Gastrocnemius medialis (tissue), 4 donors: ENCODE results near the gene CCDC171. TPM values are rescaled to one million over a fixed set of nuclear protein-coding genes. Genes with fewer than 3 reads are reported as not detected.

Experiments used
- ATAC-seq, 2 donors: fragments of 150-250 bp; one replicate each; pipeline ENCODE4 v1.9.1; 2016
- DNase-seq, 2 donors: peaks; one replicate each; pipeline ENCODE4 v3.0.0-alpha.2; 2019
- H3K27ac ChIP-seq, 4 donors: fragments of 200-600 bp; sonication (generic); 1 replicate in 1 of 4; 2 replicates in 3 of 4; pipeline ENCODE4 v1.5.1; 2016 to 2018; ENCODE audit warnings: mild to moderate bottlenecking in 2 of 4, moderate library complexity in 1 of 4
- H3K27me3 ChIP-seq, 3 donors: fragments of 200-600 bp; sonication (generic) in 2 of 3; 1 replicate in 1 of 3; 2 replicates in 2 of 3; pipeline versions ENCODE4 v1.5.1 to v1.6.0; 2016 to 2019; ENCODE audit warnings: mild to moderate bottlenecking in 1 of 3, moderate library complexity in 1 of 3
- H3K36me3 ChIP-seq, 2 donors: fragments of 200-600 bp; sonication (generic) in 1 of 2; one replicate each; pipeline ENCODE4 v1.5.1; 2017 to 2018
- H3K4me1 ChIP-seq, 2 donors: fragments of 200-600 bp; sonication (generic) in 1 of 2; one replicate each; pipeline ENCODE4 v1.5.1; 2016 to 2017; ENCODE audit warnings: mild to moderate bottlenecking in 2 of 2
- H3K4me3 ChIP-seq, 4 donors: fragments of 200-600 bp; sonication (generic) in 3 of 4; 1 replicate in 1 of 4; 2 replicates in 3 of 4; pipeline ENCODE4 v1.5.1; 2016 to 2019; ENCODE audit warnings: mild to moderate bottlenecking in 2 of 4
- H3K9me3 ChIP-seq, 3 donors: fragments of 200-600 bp; sonication (generic) in 2 of 3; 1 replicate in 1 of 3; 2 replicates in 2 of 3; pipeline ENCODE4 v1.5.1; 2016 to 2019
- CTCF ChIP-seq, 5 experiments: fragments of 450-650 bp in 3 of 5; fragments of 200-600 bp in 2 of 5; sonication (generic) in 2 of 5; IDR thresholded peaks in 4 of 5; conservative IDR thresholded peaks in 1 of 5; 1 replicate in 4 of 5; 2 replicates in 1 of 5; pipeline ENCODE4 v1.5.1; 2016 to 2019; ENCODE audit warnings: antibody characterized with exemption in 5 of 5, mild to moderate bottlenecking in 3 of 5, moderate library complexity in 3 of 5
- POLR2A ChIP-seq, 2 donors: fragments of 450-650 bp; IDR thresholded peaks; one replicate each; pipeline ENCODE4 v1.6.1; 2017; ENCODE audit warnings: antibody characterized with exemption in 2 of 2, mild to moderate bottlenecking in 2 of 2, moderate library complexity in 2 of 2
- in situ Hi-C, 4 donors: fragments of 200-750 bp; cut with MboI; loops; one replicate each; pipeline versions ENCODE4 v1.15.0 to v1.8.0; 2017; ENCODE audit warnings: low sequenced_read_pairs in 4 of 4
- intact Hi-C: fragments of 100-400 bp; cut with DNase I; formaldehyde crosslinking; loops from one replicate; pipeline ENCODE4 v1.15.1; 2023; ENCODE audit warnings: low total_unique reads
- total RNA-seq, 4 donors: library from RNA; depleted of rRNA; stranded (reverse); fragments of >200 nt; gene quantifications; one replicate each; pipeline versions ENCODE4 v1.1.0 to v1.2.3, GENCODE V29; 2016

The CCDC171 gene
- total RNA-seq, 4 donors from 2014 or later, result 0.61 to 1.7 (median 1.3) TPM

- no peak for ATAC-seq
- no peak for DNase-seq
- no peaks in the 10 kb centered on the region for H3K4me1 ChIP-seq
- no peak overlapping the region for H3K27ac ChIP-seq
- no peaks in the 10 kb centered on the region for H3K36me3 ChIP-seq
- in situ Hi-C loops (no loop called here), intact Hi-C loops (no loop called here)
- no peak for TF ChIP-seq POLR2A (IDR thresholded peaks at IDR 0.05)
- no peak for TF ChIP-seq CTCF (IDR thresholded peaks at IDR 0.05 in 4 of 5, conservative IDR thresholded peaks at IDR 0.05 in 1 of 5)
- H3K27me3 ChIP-seq, result no peaks in the 10 kb centered on the region
- H3K9me3 ChIP-seq, result no peaks in the 10 kb centered on the region
- no peak overlapping the region for H3K4me3 ChIP-seq
Observed at GRCh38 chr9:15849871-15850270, 297.0 kb downstream of the CCDC171 start.

- no peak overlapping the region for H3K4me3 ChIP-seq
- H3K27ac ChIP-seq, result no peak overlapping the region
- H3K9me3 ChIP-seq, result no peaks in the 10 kb centered on the region
- intact Hi-C loops (no loop called here), in situ Hi-C loops (no loop called here)
- no peaks in the 10 kb centered on the region for H3K4me1 ChIP-seq
- no peak for TF ChIP-seq CTCF (IDR thresholded peaks at IDR 0.05 in 4 of 5, conservative IDR thresholded peaks at IDR 0.05 in 1 of 5)
- TF ChIP-seq POLR2A (IDR thresholded peaks at IDR 0.05), result no peak
- H3K36me3 ChIP-seq, result no peaks in the 10 kb centered on the region
- no peak for DNase-seq
- no peak for ATAC-seq
- H3K27me3 ChIP-seq, result no peaks in the 10 kb centered on the region
Observed at GRCh38 chr9:15851766-15852165, 298.9 kb downstream of the CCDC171 start.

- Histone ChIP-seq H3K4me1 (no peaks in the 10 kb centered on the region), H3K36me3 (no peaks in the 10 kb centered on the region), H3K4me3 (no peak overlapping the region), H3K27me3 (no peaks in the 10 kb centered on the region), H3K9me3 (no peaks in the 10 kb centered on the region), H3K27ac (no peak overlapping the region)
- intact Hi-C loops, result no loop called here
- no peak for ATAC-seq
- in situ Hi-C loops, result no loop called here
- DNase-seq, result no peak
- TF ChIP-seq POLR2A (IDR thresholded peaks at IDR 0.05) (no peak), CTCF (IDR thresholded peaks at IDR 0.05 in 4 of 5, conservative IDR thresholded peaks at IDR 0.05 in 1 of 5) (no peak)
Observed at GRCh38 chr9:15856591-15856990, 303.7 kb downstream of the CCDC171 start.

GRCh38 chr9:15867334-15867733 is 314.5 kb downstream of the CCDC171 start:
- no peak for DNase-seq
- Histone ChIP-seq H3K27me3 (no peaks in the 10 kb centered on the region), H3K36me3 (no peaks in the 10 kb centered on the region), H3K27ac (no peak overlapping the region), H3K4me1 (no peaks in the 10 kb centered on the region), H3K9me3 (no peaks in the 10 kb centered on the region), H3K4me3 (no peak overlapping the region)
- ATAC-seq, result no peak
- in situ Hi-C loops (no loop called here), intact Hi-C loops (no loop called here)
- TF ChIP-seq POLR2A (IDR thresholded peaks at IDR 0.05), result no peak
- TF ChIP-seq CTCF (IDR thresholded peaks at IDR 0.05 in 4 of 5, conservative IDR thresholded peaks at IDR 0.05 in 1 of 5), result no peak

- no peak for ATAC-seq
- TF ChIP-seq CTCF (IDR thresholded peaks at IDR 0.05 in 4 of 5, conservative IDR thresholded peaks at IDR 0.05 in 1 of 5) (no peak), POLR2A (IDR thresholded peaks at IDR 0.05) (no peak)
- Histone ChIP-seq H3K27ac (no peak overlapping the region), H3K4me1 (no peaks in the 10 kb centered on the region), H3K9me3 (no peaks in the 10 kb centered on the region), H3K27me3 (no peaks in the 10 kb centered on the region), H3K36me3 (no peaks in the 10 kb centered on the region), H3K4me3 (no peak overlapping the region)
- DNase-seq, result no peak
- in situ Hi-C loops (no loop called here), intact Hi-C loops (no loop called here)
Observed at GRCh38 chr9:15867988-15868387, 315.1 kb downstream of the CCDC171 start.
